Stimulated activated CD4-positive, alpha-beta T cell treated with anti-CD3 and anti-CD28 coated beads, Interleukin-1b, Interleukin-23, amount 100 ng/mL, for 24 hours (primary cell): Measurements from ENCODE around the gene TPD52L1.
"Not testable (repeated sequence)": the region's sequence is repeated elsewhere in the genome, so short reads cannot be mapped to it uniquely, and the experiment has no call there.

Experiments used
- DNase-seq, 4 experiments: peaks; one replicate each; pipeline ENCODE4 v3.0.0-alpha.2; 2020; ENCODE audit warnings: low read depth in 4 of 4, low spot score in 1 of 4

TPD52L1 gene

DNA sequence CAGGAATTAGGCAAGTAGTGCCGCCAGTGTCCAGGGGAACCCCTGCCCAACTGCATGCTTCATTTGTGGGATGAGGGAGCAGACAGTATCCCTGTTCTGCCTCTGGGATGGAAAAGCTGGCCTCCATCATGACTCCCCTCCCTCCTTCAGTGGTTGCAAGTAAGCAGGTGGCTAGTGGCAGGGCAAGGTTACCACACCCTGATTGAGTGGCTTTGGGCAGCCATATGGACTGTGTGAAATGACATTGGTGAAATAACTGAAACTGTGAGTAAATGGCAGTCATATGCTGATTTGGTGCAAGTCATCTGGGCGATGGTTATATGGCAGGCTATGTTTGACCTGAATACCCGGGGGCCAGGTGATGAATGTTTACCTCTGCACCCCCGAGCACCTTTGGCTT lies 115.2 kb downstream of the TPD52L1 start:
- no peak for DNase-seq

DNA sequence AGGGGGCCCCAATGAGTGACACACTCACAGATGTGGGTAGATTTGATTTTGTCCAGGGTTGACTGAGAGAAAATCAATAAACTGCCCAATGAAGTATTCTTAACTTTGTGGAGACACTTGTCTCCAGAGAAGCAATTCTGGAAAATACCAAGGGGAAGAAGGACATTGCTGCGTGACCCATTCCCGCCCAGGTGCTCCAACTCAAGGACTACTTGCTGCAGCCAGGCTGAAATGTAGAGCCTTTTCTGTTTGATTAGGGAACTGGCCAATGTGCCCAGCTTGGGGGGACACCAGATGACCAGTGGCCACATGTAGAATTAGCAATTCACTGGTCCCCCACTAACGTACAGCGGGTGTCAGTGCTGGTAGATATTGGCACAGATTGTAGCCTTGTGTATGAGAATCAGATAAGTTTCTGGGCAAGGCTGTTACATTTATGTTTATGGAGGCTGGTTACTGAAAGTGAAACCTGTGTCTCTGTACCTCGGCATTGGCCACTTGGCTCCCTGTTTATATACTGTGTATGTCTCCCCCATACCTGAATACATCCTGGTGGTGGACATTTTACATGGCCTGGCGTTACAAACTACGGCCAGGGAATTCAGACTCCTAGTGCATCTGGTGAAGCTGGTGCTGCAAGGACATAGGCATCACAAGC lies 115.9 kb downstream of the TPD52L1 start:
- DNase-seq: no peak

DNA sequence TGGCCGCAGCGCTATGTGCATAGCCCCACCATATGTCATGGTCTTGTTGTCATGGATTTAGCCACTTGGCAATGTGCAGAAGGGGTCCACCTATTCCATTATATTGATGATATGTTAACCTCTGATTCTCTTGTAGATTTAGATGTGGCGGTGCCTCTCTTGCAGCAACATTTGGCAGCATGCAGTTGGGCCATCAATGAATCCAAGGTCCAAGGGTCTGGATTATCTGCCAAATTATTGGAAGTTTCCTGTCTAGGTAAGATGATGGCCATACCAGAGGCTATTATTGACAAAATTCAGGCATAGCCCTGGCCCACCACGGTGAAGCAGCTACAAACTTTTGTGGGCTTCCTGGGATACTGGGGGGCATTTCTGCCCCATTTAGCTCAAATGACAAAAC lies 116.8 kb downstream of the TPD52L1 start:
- DNase-seq: no peak

DNA sequence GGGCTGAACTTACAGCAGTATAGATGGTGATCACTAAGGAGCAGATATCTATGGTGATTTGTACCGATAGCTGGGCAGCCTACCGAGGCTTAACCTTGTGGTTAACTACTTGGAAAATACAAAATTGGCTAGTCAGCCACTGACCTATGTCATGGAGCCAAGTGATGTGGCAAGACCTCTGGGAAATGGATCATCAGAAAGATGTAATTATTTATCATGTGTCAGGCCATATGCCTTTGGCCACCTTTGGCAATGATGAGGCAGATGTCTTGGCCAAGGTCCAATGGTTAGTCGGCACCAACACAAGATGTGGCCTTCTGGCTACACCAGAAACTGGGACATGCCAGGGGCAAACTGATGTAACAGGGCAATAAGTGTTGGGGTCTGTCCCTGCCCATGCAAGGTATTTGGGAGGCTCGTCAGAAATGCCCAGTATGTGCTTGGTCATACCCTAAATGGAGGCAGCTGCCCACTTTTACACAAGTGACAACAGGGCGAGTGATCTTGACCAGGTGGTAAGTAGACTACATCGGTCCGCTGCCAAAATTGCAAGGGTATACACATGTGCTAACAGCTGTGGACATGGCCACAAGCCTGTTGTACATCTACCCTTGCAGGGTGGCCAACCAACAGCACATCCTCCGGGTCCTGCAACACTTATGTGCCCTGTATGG lies 118.0 kb downstream of the TPD52L1 start:
- DNase-seq: no peak

DNA sequence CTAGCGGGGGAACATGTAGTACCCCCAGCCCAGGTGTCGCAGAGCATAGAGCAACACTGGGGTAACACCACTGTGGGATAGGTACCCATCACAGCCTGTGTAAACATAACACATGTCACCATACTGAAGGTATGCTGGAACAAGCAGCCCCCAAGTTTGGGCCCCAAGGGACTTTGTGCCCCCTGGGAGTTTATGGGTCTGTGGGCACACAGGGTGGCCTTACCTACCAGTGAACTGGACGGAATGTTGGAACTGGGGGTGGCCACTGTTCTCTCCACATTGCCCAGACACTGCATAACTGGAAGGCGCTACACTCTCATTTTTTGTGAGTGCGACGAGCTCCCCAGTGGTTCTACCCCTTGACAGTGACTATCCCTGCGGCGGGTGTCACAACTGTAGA lies 119.7 kb downstream of the TPD52L1 start:
- no peak for DNase-seq

DNA sequence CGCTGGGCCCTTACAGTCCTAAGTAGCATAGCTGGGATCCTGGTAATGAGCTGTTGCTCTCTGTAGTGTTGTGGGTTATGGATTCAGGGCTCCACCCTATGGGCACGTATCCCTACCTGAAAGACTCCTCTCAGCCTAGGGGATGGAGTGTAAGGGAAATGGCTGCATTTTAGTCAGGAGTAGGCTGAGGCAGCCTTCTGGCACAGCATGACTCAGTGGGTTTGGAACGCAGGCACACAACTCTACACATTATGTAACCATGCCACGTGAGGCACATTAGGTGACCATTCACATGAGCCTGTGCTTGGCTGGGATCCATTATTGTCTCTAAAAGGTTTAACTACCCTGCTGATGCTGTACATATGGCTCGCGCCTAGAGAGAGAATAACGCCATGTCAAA lies 120.4 kb downstream of the TPD52L1 start:
- no peak for DNase-seq

DNA sequence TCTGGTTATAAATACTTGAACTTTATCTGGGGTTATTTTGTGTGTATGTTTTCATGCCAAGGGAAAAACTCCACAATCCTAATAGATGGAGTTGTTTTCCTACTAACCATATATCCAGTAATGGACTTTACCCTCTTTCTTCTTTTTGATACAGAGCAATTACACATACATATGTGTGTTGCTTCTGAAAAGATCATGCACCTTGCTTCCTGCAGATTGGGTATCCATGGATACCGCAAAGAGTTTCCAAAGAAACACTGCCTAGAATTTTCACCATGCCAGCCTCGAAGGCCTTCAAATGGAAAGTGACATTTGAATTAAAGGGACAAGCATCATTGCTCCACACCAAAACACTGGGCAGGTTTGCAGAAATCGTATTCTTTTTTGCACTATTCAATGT lies 121.4 kb downstream of the TPD52L1 start:
- DNase-seq: no peak

DNA sequence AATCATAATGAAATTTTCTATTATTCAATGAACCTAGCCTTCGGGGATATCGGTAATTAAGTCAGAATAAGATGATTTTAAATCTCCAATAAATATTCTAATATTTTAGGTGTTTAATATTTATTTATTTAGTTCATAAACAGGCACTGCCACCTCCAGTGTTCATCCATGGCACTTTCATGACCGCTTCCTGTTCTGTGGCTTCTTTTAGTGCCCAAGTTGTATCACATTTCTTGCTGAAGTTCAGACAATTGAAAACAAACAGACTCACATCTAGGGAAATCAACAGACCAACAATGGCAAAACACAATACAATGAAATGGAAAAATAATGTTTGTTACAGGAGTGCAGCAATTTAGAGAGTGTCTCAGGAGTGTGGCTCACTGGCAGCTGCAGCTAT lies 122.2 kb downstream of the TPD52L1 start:
- DNase-seq: no peak

DNA sequence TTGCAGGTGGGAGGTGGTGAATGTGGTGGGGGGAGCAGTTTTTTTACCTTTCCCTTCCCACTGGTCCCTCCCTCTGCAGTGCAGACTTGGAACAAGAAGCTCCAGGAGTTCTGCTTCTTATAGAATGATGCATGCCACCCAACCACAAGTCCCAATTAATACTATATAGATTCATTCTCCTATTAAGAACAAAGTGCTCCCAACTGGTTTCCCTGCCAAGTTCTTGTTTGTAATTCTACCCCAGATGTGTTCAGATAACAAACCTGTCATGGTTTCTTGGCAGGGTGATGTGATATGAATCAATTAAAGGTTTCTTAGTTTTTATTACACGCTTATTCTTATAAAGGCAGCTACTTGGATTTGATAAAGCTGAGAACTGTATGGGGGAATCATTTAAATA lies 124.3 kb downstream of the TPD52L1 start:
- DNase-seq: no peak

DNA sequence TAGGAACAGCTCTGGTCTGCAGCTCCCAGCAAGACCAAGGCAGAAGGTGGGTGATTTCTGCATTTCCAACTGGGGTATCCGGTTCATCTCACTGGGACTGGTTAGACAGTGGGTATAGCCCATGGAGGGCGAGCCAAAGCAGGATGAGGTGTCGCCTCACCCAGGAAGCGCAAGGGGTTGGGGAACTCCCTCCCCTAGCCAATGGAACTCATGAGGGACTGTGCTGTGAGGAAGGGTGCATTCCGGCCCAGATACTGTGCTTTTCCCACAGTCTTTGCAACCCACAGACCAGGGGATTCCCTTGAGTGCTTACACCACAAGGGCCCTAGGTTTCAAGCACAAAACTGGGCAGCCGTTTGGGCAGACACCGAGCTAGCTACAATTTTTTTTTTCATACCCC lies 126.4 kb downstream of the TPD52L1 start:
- no peak for DNase-seq

DNA sequence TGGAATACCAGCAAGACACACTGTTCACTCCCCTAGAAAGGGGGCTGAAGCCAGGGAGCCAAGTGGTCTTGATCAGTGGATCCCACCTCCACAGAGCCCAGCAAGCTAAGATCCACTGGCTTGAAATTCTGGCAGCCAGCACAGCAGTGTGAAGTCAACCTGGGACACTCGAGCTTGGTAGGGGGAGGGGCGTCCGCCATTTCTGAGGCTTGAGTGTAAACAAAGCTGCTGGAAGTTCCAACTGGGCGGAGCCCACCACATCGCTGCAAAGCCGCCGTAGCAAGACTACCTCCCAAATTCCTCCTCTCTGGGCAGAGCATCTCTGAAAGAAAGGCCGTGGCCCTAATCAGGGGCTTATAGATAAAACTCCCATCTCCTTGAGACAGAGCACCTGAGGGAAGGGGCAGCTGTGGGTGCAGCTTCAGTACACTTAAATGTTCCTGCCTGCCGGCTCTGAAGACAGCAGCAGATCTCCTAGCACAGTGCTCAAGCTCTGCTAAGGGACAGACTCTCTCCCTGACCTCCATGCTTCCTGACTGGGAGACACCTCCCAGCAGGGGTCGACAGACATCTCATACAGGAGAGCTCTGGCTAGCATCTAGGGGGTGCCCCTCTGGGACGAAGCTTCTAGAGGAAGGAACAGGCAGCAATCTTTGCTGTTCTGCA lies 126.9 kb downstream of the TPD52L1 start:
- DNase-seq: not testable (repeated sequence)

DNA sequence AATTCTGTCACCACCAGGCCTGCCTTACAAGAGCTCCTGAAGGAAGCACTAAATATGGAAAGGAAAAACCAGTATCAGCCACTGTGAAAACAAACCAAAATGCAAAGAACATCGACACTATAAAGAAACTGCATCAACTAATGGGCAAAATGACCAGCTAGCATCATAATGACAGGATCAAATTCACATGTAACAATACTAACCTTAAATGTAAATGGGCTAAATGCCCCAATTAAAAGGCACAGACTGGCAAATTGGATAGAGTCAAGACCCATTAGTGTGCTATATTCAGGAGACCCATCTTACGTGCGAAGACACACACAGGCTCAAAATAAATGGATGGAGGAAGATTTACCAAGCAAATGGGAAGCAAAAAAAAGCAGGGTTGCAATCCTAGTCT lies 128.9 kb downstream of the TPD52L1 start:
- not testable (repeated sequence) for DNase-seq

DNA sequence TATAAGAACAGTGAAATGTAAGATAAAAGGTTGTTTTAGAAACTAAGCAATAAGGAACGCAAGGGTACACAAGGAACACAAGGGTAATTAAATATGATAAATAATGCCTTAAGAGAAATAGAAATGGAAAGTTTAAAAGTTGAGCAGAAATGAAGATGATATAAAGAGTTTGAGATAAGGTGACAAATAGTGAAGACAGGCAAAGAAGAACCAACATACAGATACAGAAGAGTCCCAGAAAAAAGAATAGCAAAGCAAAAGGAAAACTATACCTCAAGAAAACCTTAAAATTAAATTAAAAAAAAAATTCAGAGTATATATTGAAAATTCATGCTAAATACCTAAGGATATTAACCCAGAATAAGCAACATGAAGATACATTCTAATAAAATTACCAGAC lies 131.8 kb downstream of the TPD52L1 start:
- no peak for DNase-seq

DNA sequence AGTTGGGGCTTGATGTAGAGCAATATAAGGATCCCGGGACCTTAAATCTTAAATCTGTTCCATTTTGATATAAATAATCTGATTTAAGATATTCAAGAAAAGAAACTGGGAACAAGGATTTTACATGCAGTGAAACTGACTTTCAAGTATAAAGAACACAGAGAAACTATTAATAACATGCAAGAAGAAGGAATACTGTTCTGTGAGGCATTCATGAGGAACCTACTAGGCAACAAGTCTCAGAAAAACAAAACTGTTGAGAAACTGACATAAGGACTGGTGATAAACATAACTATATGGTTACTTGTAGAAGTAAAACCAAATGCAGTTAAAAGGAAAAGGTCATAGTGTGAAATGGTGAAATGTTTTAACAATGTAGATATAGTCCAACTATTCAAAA lies 132.4 kb downstream of the TPD52L1 start:
- no peak for DNase-seq

DNA sequence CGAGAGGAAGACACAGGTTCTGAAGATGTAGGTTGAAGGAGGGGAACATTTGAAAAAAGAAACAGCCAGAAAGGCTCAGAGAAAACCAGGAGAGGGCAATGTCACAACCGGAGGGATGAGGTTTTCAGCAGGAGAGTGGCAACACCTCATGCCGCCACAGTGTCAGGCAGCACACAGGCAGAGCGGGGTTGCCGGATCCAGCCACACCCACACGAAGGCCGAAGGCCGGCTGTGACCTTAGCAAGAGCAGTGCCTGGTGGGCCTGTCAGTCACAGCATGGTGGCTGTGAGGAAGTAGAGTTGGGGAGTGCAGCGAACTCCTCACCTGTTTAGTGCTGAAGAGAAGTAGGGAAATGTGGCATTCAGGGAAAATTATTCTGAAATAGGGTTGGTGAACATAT lies 134.1 kb downstream of the TPD52L1 start:
- no peak for DNase-seq

DNA sequence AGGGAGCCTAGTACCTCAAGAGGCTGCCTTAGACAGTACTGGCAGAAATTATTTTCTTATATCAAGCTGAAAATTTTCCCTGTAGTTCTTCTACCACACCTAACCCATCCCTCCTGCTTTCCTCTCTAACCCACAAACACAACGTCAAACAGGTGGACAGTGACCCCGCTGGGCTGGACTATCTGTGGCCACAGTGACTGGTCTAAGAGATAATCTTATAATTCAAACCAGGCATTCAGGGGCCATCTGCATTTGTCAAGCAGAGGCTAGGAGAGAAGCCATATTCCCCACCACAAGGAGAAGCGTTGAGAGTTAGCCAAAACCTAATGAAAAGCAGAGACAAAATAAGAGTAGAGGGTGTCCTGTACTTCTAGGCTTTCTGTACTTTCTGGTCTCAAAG lies 140.0 kb downstream of the TPD52L1 start:
- no peak for DNase-seq

DNA sequence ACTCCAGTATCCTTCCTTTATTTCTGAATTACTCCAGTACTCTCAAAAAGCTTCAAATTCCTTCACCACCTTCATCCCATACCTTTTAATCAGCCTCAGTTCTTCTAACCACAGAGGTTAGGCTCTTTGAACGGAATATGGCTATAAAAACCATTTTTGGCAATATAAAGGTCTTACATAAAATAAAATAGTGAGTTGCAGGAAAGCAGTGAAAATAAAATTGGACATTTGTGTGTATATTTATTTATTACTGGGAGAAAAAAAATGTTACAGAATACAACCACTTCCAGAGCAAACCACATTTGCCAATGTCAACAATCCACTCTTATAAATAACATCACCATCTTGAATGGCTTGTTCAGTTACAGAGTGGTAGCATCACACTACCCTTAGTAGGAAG lies 140.5 kb downstream of the TPD52L1 start:
- DNase-seq: no peak

DNA sequence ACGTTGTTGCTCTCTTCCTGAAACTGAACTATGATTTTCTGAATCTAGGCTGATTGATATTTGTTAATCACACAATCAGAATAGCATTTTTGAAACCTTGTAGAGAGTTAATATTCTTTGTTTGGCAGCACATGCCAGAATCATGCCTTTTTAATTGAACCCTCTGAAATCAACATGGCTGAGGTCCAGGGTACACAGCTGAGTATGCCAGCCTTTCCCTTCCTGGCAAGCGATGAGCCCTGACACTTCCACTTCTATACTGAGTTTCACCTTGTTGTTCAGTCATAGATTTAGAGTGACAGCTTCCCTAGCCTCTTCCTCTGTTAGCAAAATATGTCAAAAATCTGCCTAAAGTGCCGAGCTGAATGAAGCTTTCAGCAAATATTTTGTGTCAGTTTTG lies 141.4 kb downstream of the TPD52L1 start:
- no peak for DNase-seq

DNA sequence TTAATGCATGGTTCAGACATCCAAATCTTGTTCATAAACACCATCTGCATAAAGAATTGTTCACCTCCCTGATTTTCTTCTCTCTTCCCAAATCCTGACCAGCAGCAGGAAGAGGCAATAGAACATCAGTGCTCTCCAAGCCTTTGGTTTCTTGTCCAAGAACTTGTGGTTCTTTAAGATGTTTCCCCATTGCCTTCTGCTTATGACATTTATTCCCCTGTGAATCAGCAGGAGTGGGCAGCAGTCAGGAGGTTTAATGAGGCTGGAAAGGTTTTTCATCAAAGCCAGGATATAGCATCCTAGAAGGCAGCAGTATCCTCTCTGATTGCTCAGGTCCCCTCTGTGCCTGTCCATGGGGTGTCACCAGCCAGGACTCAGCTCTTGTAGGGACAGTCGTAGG lies 142.9 kb downstream of the TPD52L1 start:
- no peak for DNase-seq

DNA sequence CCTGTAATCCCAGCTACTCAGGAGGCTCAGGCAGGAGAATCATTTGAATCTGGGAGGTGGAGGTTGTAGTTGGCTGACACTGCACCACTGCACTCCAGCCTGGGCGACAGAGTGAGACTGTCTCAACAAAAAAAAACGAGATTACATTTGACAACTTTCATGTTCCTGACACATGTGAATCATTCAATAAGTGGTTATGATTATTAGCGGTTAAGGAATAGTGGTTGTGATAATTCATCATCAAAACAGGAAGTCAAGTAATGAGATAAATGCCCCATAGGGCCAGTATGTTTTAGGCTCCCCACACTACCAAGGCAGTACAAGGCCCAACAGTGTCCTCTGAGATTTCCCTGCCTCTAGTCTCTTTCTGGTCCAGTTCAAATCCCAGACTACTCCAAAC lies 145.7 kb downstream of the TPD52L1 start:
- DNase-seq: no peak

DNA sequence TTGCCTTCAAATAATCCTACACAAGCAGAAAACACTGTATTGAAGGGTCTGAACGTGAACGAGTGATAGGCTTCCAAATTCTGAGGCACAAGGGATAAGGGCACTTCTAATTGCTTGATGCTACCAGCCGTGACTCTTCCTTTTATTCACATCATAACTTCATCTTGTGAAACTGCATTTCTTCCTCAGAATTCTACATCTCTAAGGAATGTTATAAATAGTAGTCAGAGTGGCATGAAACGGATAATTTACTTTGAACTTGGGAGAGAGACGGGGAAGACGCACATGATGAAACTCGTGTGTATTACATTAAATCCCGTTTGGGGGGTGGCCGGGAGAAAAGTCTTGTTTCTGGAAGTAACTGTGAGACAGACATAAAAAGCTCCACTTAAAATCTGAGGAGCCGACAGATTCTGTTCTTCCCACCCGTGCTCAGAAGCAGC lies 147.4 kb downstream of the TPD52L1 start:
- DNase-seq: no peak
